Upper lobe of right lung (tissue), 1 donor: ENCODE data around the gene IDUA. TPM values are rescaled to one million over a fixed set of nuclear protein-coding genes. Genes with fewer than 3 reads are reported as not detected.

Experiments used
- ATAC-seq: fragments of 200-7000 bp; cut with Tn5 transposase; one replicate; pipeline ENCODE4 v1.9.1; 2020; ENCODE audit warnings: mild to moderate bottlenecking, moderate library complexity
- DNase-seq: peaks from one replicate; pipeline ENCODE4 v3.0.0-alpha.2; 2020
- H3K27ac ChIP-seq: fragments of 200-600 bp; one replicate; pipeline ENCODE4 v1.8.0; 2022
- H3K27me3 ChIP-seq: fragments of 200-600 bp; one replicate; pipeline ENCODE4 v1.8.0; 2022; ENCODE audit warnings: mild to moderate bottlenecking
- H3K36me3 ChIP-seq: fragments of 200-600 bp; one replicate; pipeline ENCODE4 v1.8.0; 2022
- H3K4me1 ChIP-seq: fragments of 200-600 bp; one replicate; pipeline ENCODE4 v1.8.0; 2022
- H3K4me3 ChIP-seq: fragments of 200-600 bp; one replicate; pipeline ENCODE4 v1.8.0; 2022; ENCODE audit warnings: mild to moderate bottlenecking
- H3K9me3 ChIP-seq: fragments of 200-600 bp; one replicate; pipeline ENCODE4 v1.8.0; 2022
- intact Hi-C: fragments of 100-400 bp; cut with DNase I; formaldehyde crosslinking; loops from one replicate; pipeline ENCODE4 v1.11.0; 2022
- total RNA-seq: library from RNA; stranded (reverse); fragmentation: NEBNext Ultra II Directional; extraction: Animal tissue kit (Norgen Biotek cat#: 25700); gene quantifications from one replicate; pipeline ENCODE4 v1.2.1, GENCODE V29; 2021
- TF ChIP-seq, protein P1 (sequence below): fragments of 200-600 bp; IDR thresholded peaks from one replicate; pipeline ENCODE4 v1.8.0; 2022; ENCODE audit warnings: antibody characterized with exemption
- donor health status: DM: no; HTN: yes; CAD: no; lungs with severe emphysema.

Gene IDUA
- total RNA-seq, 1 donor from 2014 or later: 49.2 TPM

DNA sequence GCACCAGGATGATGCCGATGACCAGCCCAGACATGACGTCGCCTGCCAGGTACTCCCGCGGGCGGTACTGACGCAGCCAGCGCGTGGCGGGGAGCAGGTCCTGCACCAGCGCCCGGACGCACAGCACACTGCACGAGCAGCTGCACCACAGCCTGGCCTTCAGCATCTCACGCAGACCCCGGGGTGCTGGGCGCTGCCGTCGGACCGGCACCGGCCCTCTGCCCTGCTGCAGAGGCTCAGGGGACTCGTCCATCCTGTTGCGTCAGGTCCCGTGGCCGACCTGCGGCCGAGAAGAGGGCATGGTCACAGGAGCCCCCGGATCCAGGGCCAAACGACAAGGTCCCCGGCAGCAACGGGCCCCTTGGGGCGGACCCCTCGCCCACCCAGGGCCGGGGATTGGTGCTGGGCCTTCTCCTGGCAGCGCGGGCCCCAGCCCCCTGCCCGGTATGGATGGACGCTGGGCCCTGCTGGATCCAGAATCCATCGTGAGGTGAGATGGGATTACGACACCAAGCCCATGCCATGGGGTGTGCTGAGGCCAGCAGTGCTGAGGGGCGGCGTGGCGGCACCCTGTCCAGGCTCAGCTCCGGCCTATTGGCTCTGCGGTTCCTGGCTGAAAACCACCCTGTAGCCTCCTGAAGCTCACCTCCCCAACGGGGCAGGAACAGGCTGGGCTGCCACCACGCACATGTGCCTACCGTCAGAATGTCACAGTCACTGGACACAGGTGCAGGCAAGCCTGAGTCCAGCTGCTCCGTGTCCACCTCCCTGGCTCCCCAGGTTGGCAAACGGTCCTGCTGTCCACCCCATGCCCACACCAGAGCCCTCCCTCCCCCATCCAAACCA, 4.8 kb downstream of the IDUA start:
- ATAC-seq: no peak
- Histone ChIP-seq H3K36me3 (no peaks in the 10 kb centered on the region), H3K4me1 (peaks cover 25% of the 10 kb centered on the region), H3K4me3 (no peak overlapping the region), H3K9me3 (no peaks in the 10 kb centered on the region), H3K27ac (peak overlapping the region; percentile 86), H3K27me3 (peaks cover 2% of the 10 kb centered on the region)
- TF ChIP-seq, protein P1, sequence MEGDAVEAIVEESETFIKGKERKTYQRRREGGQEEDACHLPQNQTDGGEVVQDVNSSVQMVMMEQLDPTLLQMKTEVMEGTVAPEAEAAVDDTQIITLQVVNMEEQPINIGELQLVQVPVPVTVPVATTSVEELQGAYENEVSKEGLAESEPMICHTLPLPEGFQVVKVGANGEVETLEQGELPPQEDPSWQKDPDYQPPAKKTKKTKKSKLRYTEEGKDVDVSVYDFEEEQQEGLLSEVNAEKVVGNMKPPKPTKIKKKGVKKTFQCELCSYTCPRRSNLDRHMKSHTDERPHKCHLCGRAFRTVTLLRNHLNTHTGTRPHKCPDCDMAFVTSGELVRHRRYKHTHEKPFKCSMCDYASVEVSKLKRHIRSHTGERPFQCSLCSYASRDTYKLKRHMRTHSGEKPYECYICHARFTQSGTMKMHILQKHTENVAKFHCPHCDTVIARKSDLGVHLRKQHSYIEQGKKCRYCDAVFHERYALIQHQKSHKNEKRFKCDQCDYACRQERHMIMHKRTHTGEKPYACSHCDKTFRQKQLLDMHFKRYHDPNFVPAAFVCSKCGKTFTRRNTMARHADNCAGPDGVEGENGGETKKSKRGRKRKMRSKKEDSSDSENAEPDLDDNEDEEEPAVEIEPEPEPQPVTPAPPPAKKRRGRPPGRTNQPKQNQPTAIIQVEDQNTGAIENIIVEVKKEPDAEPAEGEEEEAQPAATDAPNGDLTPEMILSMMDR: no peak
- no peak for DNase-seq
- intact Hi-C loops: no loop called here

DNA sequence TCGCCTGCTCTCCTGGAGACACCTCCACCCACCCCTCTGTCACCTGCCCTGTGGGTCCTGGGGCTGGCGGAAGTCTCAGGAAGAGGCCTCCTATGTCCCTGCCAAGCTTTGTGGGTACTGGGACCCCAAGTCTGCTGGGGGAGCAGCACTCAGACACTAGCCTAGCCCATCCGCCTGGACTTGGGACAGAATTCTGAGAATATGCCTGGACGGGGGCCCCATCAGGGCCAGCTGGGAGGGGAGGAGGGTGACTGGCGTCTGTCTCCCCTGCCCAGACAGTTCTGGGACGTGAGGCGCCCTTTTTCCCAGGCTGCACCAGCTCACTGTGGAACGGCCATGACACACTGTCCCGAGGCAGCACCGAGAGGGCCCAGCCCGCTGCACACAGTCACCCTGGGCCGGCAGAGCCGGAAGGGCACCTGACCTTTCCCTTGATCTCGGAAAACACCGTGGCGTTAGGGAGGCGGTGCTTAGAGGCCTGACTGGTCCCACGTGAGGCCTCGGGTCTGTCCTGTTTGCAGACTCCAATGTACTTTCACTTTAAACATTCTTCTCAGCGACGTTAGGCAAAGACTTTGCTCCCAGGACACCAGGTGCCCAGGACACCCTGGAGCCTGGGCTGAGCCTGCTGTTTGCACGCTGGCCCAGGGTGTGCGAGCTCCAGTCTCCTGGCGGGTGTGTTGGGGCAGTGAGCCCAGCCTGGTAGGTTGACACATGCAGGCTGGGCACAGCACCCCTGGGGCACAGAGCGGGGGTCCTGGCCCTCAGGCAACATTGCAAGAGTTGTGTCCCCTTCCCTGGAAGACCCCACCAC, 5.7 kb downstream of the IDUA start:
- H3K27ac ChIP-seq: peak overlapping the region; percentile 86
- H3K9me3 ChIP-seq: no peaks in the 10 kb centered on the region
- peak overlapping the region; percentile 17 for H3K4me3 ChIP-seq
- peaks cover 8% of the 10 kb centered on the region for H3K27me3 ChIP-seq
- ATAC-seq (peak; percentile 87), DNase-seq (peak; percentile 89)
- TF ChIP-seq, protein P1: no peak
- intact Hi-C loops: no loop called here
- no peaks in the 10 kb centered on the region for H3K36me3 ChIP-seq
- peaks cover 22% of the 10 kb centered on the region for H3K4me1 ChIP-seq

DNA sequence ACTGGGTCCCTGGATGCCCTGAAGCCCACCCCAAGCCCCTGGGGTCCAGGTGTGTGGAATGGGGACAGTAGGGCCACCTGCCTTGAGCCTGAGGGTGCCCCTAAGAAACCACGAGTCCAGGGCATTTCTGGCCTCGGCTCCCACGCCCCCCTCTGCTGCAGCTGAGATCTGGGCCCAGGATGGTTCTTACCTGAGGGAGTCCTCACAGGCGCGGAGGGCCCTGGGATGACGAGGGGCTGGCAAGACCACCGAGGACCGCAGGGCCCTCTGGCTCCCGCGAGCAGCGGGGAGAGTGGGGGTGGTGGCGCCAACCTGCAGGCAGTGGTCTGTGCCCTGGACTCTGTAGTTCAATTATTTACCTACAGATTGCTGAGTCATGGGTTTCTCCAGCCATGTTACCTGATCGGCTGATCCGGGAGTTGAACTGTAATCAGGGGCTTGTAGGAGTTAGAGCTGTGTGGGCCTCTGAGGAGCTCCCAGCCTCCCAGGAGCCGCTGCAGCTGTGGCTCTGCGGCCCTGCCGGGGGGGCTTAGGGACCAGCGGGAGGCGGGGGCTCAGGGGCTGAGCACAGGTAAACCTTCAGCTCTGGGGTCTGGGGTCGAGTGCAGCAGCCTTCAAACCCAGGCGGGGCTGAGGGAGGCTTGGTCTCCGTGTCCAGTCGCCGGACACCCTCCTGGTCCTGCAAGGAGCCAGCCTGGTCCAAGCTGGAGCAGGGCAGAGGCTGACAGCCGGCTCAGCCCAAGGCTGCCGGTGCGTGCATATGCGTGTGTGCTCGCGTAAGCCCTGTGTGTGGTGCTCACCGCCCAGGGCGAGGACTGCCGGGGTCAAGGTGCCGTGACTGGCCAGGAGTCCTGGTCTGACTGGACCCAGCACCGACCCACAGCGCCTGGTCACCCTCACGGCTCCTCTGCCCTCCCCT, 6.5 kb downstream of the IDUA start, which contains the start of gene SLC26A1:
TSS of gene SLC26A1 (minus strand) at position 294 of the 919 bp plus-strand sequence. CDS start 1,701 bp downstream, outside the sequence.
- H3K9me3 ChIP-seq: no peaks in the 10 kb centered on the region
- DNase-seq (no peak), ATAC-seq (no peak)
- H3K4me3 ChIP-seq: peak within 1 kb of the TSS; percentile 17
- intact Hi-C loops: no loop called here
- peaks cover 17% of the 10 kb centered on the region for H3K4me1 ChIP-seq
- peaks cover 17% of the 10 kb centered on the region for H3K27me3 ChIP-seq
- TF ChIP-seq, protein P1: no peak
- peak within 1 kb of the TSS; percentile 86 for H3K27ac ChIP-seq
- H3K36me3 ChIP-seq: no peaks in the 10 kb centered on the region

DNA sequence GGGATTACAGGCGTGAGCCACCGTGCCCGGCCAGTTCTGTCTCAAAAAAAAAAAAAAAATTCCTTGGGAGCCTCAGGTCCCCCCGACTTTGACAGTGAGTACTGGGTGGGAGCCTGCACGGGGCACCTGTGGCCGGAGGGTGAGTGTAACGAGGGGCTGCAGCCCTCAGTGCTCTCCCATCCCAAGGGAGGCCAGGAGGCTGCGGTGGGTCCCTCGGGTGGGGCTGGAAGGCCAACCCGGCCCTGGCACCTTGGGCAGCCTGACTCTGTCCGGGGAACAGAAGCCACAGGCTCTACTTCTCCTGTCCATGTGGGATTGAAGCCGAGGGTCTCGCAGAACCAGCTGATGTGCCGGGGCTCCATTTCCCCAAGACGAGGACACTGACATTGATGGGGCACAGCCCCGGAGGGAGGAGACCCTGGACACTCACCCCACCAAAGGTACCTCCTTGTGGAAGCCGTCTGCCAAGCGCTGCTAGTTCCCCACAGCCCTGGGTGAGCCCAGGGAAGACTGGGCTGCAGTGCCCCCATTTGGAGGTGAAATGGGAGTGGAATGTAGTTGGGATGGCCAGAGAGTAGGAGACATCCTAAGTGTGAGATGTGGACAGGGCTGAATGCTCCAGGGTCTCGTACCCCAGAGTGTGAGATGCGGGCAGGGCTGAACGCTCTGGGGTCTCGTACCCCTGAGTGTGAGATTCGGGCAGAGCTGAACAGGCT, 8.6 kb downstream of the IDUA start:
- no peak for ATAC-seq
- H3K27me3 ChIP-seq: peaks cover 24% of the 10 kb centered on the region
- intact Hi-C loops: no loop called here

More for the DNA sequence above, 8.6 kb downstream of the IDUA start:
- no peak overlapping the region for H3K4me3 ChIP-seq
- H3K4me1 ChIP-seq: peaks cover 17% of the 10 kb centered on the region
- no peaks in the 10 kb centered on the region for H3K36me3 ChIP-seq
- H3K27ac ChIP-seq: no peak overlapping the region
- no peak for DNase-seq
- H3K9me3 ChIP-seq: no peaks in the 10 kb centered on the region
- TF ChIP-seq, protein P1: no peak
